Activated CD8-positive, alpha-beta T cell treated with anti-CD3 and anti-CD28 coated beads for 36 hours (primary cell): ENCODE results near the gene PDRG1. TPM values are rescaled to one million over a fixed set of nuclear protein-coding genes. Genes with fewer than 3 reads are reported as not detected.

ENCODE experiments used
- ATAC-seq: fragments of 200-7000 bp; cut with Tn5 transposase; one replicate; pipeline ENCODE4 v1.10.0; 2021; ENCODE audit warnings: mild to moderate bottlenecking, moderate library complexity
- CTCF ChIA-PET: fragments of 350-600 bp; sonication (Branson Sonifier 250); formaldehyde crosslinking; loops from one replicate; lab custom pipeline; 2021; ENCODE audit warnings: antibody characterized with exemption; lab: Charles Lee
- POLR2A ChIA-PET: fragments of 350-600 bp; sonication (Branson Sonifier 250); formaldehyde crosslinking; loops from one replicate; lab custom pipeline; 2021; ENCODE audit warnings: antibody characterized with exemption; lab: Charles Lee
- DNase-seq: peaks from one replicate; pipeline ENCODE4 v3.0.0-alpha.2; 2020
- H3K27ac Mint-ChIP-seq: one replicate; pipeline ENCODE4 v1.8.0; 2021; ENCODE audit warnings: mild to moderate bottlenecking, mixed read lengths
- H3K27me3 Mint-ChIP-seq: one replicate; pipeline ENCODE4 v1.8.0; 2021; ENCODE audit warnings: mixed read lengths
- H3K36me3 Mint-ChIP-seq: one replicate; pipeline ENCODE4 v1.8.0; 2021; ENCODE audit warnings: low read depth, mixed read lengths
- H3K4me1 Mint-ChIP-seq: one replicate; pipeline ENCODE4 v1.8.0; 2021; ENCODE audit warnings: low read depth, mixed read lengths
- H3K4me3 Mint-ChIP-seq: one replicate; pipeline ENCODE4 v1.8.0; 2021; ENCODE audit warnings: mild to moderate bottlenecking, moderate library complexity, mixed read lengths
- H3K9me3 Mint-ChIP-seq: one replicate; pipeline ENCODE4 v1.8.0; 2021; ENCODE audit warnings: mixed read lengths
- intact Hi-C: fragments of 100-400 bp; cut with micrococcal nuclease; formaldehyde crosslinking; loops from one replicate; pipeline ENCODE4 v1.10.0; 2022
- total RNA-seq, 2 experiments: library from RNA; stranded (reverse); gene quantifications; one replicate each; pipeline ENCODE4 v1.2.3, GENCODE V29; 2021
- TF ChIP-seq, protein P1 (sequence below): fragments of 200-600 bp; IDR thresholded peaks from one replicate; pipeline ENCODE4 v1.8.0; 2022; ENCODE audit warnings: antibody characterized with exemption, mild to moderate bottlenecking

The PDRG1 gene
- total RNA-seq = 10 to 100 TPM; 17.7 to 18.3 TPM

DNA sequence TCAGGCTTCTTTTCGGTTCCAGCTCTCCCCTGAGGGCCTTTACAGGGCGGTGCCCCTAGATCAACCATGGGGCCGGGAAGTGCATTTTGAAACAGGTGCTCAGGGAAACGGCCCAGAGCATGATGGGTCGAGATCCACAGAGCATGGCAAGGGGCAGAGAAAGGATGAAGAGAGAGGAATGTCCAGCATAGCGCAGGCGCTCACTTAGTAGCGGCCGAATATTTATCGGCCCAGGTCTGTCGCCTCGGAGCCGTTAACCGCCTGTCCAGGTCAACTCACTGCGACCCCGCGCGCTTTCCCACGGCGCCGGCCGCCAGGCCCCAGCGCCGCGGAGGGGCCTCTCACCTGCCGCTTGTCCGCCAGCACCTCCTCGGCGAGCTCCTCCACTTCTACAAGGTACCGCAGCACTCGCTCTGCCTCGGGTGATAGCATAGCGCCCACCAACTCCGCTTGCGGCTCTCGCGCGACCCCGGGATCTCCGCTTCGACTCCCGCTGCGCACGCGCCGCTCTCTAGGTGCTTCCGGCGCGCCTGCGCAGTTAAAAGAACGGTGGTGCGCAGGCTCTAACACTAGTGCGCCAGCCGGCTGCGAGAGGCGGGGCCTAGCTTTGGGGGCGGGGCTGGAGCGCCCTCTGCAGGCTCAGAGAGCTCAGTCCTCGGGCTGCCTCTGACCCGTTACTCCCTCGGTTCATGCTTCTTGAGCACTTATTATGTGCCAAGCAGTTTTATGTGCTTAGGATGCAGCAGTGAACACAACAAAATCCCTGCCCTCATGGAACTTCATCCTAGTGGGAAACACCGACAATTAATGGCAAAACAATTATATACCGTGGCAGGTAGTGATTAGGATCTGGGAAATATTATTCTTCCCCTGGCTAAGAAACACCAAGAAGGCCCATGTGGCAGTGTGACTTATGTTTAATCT is at the start of gene PDRG1:
Gene PDRG1 (minus strand): TSS at position 517 of the 924 bp plus-strand sequence. CDS start 85 bp downstream, at position 432.
- intact Hi-C loops = loop anchor here (1.0 kb wide), 1 partner anchor 99 kb away; no protein-coding TSS in a partner anchor
- CTCF ChIA-PET = interaction anchor here (0.6 to 6.6 kb wide), 36 partner anchors 8 to 474 kb away, joined by 3 to 106 read pairs (median 4); partner anchors contain the start of gene XKR7
- POLR2A ChIA-PET = interaction anchor here (0.7 to 2.6 kb wide), 9 partner anchors 12 to 135 kb away, joined by 3 to 10 read pairs (median 3); no protein-coding TSS in a partner anchor
- Mint-ChIP-seq H3K4me3 (peak within 1 kb of the TSS; percentile 91), H3K27me3 (peaks cover 6% of the 10 kb centered on the region), H3K4me1 (peaks cover 25% of the 10 kb centered on the region), H3K9me3 (peaks cover 3% of the 10 kb centered on the region), H3K27ac (peak within 1 kb of the TSS; percentile 91), H3K36me3 (peaks cover 37% of the 10 kb centered on the region)
- DNase-seq (peak; percentile 98), ATAC-seq (peak; percentile 99)
- TF ChIP-seq, protein P1, sequence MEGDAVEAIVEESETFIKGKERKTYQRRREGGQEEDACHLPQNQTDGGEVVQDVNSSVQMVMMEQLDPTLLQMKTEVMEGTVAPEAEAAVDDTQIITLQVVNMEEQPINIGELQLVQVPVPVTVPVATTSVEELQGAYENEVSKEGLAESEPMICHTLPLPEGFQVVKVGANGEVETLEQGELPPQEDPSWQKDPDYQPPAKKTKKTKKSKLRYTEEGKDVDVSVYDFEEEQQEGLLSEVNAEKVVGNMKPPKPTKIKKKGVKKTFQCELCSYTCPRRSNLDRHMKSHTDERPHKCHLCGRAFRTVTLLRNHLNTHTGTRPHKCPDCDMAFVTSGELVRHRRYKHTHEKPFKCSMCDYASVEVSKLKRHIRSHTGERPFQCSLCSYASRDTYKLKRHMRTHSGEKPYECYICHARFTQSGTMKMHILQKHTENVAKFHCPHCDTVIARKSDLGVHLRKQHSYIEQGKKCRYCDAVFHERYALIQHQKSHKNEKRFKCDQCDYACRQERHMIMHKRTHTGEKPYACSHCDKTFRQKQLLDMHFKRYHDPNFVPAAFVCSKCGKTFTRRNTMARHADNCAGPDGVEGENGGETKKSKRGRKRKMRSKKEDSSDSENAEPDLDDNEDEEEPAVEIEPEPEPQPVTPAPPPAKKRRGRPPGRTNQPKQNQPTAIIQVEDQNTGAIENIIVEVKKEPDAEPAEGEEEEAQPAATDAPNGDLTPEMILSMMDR = peak; percentile 93

- H3K4me1 Mint-ChIP-seq = no peaks in the 10 kb centered on the region
- DNase-seq (no peak), ATAC-seq (no peak)
- H3K36me3 Mint-ChIP-seq = no peaks in the 10 kb centered on the region
- H3K4me3 Mint-ChIP-seq = no peak overlapping the region
- CTCF ChIA-PET = interaction anchor here (1.4 kb wide), 1 partner anchor 33 kb away, joined by 3 read pairs; no protein-coding TSS in a partner anchor
- TF ChIP-seq, protein P1 = no peak
- intact Hi-C loops = no loop called here
- peaks cover 25% of the 10 kb centered on the region for H3K27me3 Mint-ChIP-seq
- H3K9me3 Mint-ChIP-seq = no peaks in the 10 kb centered on the region
- POLR2A ChIA-PET = no interaction called here
- no peak overlapping the region for H3K27ac Mint-ChIP-seq
Measured at GRCh38 chr20:31998246-31998645, 46.4 kb upstream of the PDRG1 start.

- no peak overlapping the region for H3K4me3 Mint-ChIP-seq
- ATAC-seq (no peak), DNase-seq (no peak)
- H3K9me3 Mint-ChIP-seq = no peaks in the 10 kb centered on the region
- peaks cover 28% of the 10 kb centered on the region for H3K27me3 Mint-ChIP-seq
- TF ChIP-seq, protein P1 = no peak
- POLR2A ChIA-PET = no interaction called here
- no peaks in the 10 kb centered on the region for H3K36me3 Mint-ChIP-seq
- intact Hi-C loops = no loop called here
- H3K27ac Mint-ChIP-seq = no peak overlapping the region
- H3K4me1 Mint-ChIP-seq = no peaks in the 10 kb centered on the region
- CTCF ChIA-PET = no interaction called here
Measured at GRCh38 chr20:31996996-31997395, 45.1 kb upstream of the PDRG1 start.

DNA sequence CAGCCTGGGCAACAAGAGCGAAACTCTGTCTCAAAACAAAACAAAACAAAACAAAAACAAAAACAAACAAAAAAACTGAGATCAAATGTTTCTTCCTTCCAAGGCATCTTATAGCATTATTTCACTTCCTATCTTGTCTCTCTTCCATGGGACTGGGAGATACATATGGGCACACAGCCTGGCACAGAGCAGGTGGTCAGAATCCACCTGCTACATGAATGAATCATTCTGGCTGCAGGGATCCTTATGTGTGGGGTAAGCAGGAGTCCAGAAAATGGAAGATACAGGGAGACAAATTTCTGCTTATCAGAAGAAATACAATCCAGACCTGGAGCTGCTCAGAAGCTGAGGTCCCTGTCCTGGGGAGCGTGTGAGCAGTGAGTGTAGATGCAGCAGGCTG is 40.2 kb upstream of the PDRG1 start:
- ChIA-PET CTCF (no interaction called here), POLR2A (no interaction called here)
- Mint-ChIP-seq H3K36me3 (no peaks in the 10 kb centered on the region), H3K9me3 (no peaks in the 10 kb centered on the region), H3K27ac (no peak overlapping the region), H3K4me3 (no peak overlapping the region), H3K27me3 (peaks cover 28% of the 10 kb centered on the region), H3K4me1 (peaks cover 5% of the 10 kb centered on the region)
- DNase-seq = no peak
- TF ChIP-seq, protein P1 = no peak
- intact Hi-C loops = no loop called here
- no peak for ATAC-seq

- H3K9me3 Mint-ChIP-seq = no peaks in the 10 kb centered on the region
- no peaks in the 10 kb centered on the region for H3K36me3 Mint-ChIP-seq
- ChIA-PET POLR2A (no interaction called here), CTCF (interaction anchor here (1.2 kb wide), 1 partner anchor 139 kb away, joined by 3 read pairs; no protein-coding TSS in a partner anchor)
- H3K27ac Mint-ChIP-seq = no peak overlapping the region
- ATAC-seq (no peak), DNase-seq (no peak)
- H3K4me1 Mint-ChIP-seq = peaks cover 5% of the 10 kb centered on the region
- TF ChIP-seq, protein P1 = no peak
- H3K27me3 Mint-ChIP-seq = peaks cover 22% of the 10 kb centered on the region
- H3K4me3 Mint-ChIP-seq = no peak overlapping the region
- intact Hi-C loops = no loop called here
Measured at GRCh38 chr20:31991339-31991705, 39.5 kb upstream of the PDRG1 start.
